GM21360 (cell line): ENCODE measurements around the gene CD1E.
A peak's percentile ranks its signal among the peaks of the same experiment; 100 is the strongest.
"Not testable (repeated sequence)": the region's sequence is repeated elsewhere in the genome, so short reads cannot be mapped to it uniquely, and the experiment has no call there.

Source experiments
- ATAC-seq: cut with Tn5 transposase; IDR thresholded peaks from one replicate; pipeline ENCODE4 v1.9.1; 2021; ENCODE audit warnings: mild to moderate bottlenecking, moderate library complexity; ENCODE audit not compliant: unreplicated experiment

Gene CD1E

DNA sequence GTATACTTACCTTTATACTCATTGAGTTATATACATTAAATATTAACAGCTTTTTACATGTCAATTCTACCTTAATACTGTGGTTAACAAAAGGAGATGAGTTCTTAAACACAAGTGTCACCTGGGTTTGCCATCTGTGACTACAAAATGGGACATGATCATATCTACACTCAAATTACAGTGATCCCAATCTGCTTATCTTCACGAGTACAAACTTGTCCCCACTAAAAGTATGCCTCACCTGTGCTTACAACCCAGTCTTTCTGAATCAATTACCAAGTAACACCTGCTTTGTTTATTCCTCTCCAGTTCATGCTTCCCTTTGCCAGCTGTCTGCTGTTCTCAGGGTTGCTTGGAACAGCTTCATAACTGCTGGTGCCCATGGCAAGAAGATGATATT is 8.8 kb downstream of the CD1E start:
- ATAC-seq, result no peak

DNA sequence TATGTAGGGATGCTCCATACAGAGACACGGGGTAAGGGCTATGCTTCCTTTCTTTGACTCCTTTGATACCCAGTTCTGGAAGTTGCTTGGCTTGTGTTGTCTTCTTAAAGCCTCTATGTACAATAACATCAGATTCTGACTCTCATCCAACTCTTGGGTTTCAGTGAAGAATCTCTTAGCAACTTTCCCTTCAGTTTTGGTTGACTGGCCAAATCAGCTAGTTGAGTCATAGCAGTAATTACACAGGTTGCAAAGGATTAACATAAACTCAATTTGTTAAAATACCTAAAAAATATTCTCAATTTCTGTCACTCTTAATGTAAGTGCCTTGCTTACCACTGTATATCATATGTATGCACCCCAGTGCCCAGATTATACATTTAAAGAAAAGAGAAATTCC is 9.2 kb downstream of the CD1E start:
- no peak for ATAC-seq

DNA sequence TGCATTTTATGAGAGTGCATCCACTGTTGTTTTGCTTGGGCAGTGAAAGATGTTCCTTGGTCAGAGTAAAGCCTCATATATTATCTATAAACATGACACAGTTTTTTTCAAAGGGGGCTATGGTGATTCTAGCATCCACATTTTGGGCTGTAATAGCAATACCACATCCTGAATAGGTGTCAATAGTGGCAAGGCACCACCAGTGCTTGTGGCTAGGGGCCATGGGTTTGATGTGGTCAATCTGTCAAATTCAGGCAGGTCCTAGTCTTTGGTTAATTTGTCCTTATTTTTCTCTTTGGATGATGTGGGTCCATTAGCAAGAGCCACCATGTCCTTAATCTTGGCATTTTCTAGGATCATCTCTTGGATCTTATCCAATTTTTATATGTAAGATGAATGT is 13.1 kb downstream of the CD1E start:
- no peak for ATAC-seq

DNA sequence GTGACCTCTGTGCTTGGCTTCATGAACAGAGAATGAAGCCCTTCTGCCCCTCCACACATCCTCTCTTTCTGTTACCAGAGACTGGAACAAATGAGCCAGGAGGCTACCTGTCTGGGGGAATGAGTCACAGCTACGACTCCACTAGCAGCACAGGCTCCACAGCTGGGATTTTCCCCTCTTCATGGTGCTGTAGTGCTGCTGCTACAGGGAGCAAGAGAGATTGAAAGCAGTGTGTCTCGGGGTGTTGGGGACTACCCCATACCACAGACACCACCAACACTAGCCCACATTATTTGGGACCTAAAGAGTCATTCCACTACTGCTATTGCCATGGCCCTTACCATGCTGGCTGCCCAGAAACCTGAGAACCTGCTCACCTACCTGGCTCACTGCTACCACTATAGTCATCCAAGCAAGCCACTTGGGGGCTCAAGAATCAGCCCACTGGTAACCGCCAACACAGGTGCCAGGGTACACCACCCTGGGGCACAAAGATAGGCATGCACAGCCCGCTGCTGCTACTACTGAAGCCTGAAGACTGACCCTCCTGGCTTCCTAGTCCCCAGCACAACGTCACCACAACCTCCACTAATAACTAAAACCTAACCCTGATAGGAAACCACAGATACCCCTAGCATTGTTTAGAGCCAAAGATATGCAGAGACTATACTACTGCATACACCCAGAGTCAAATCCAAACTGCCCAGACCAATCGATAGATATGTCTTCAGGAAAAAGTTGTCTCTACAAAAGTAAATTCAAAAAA is 17.7 kb downstream of the CD1E start:
- ATAC-seq, result peak; percentile 96

DNA sequence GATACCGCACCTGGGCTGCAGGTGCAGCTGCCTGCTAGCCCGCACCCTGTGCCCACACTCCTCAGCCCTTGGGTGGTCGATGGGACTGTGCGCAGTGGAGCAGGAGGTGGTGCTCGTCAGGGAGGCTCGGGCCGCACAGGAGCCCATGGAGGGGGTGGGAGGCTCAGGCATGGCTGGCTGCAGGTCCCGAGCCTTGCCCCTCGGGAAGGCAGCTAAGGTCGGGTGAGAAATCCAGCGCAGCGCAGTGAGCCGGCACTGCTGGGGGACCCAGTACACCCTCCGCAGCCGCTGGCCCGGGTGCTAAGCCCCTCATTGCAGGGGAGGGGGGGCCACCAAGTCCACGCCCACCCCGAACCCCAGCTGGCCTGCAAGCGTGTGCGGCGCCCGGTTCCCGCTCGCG is 20.4 kb downstream of the CD1E start:
- ATAC-seq, result not testable (repeated sequence)

DNA sequence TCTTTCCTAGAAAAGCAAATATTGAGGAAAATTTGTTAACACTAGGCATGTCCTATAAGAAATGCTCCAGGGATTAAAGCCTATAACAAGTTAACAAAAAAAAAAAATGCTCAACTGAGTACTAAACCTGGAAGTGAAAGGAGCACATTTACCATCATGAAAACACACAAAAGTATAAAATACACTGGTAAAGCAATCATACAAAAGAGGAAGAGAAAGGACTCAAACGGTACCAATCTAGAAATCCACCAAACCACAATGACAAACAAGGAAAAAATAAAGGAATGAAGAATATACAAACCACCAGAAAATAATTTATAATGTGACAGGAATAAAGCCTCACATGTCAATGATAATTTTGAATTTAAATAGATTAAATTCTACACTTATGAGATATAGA is 21.2 kb downstream of the CD1E start:
- no peak for ATAC-seq

DNA sequence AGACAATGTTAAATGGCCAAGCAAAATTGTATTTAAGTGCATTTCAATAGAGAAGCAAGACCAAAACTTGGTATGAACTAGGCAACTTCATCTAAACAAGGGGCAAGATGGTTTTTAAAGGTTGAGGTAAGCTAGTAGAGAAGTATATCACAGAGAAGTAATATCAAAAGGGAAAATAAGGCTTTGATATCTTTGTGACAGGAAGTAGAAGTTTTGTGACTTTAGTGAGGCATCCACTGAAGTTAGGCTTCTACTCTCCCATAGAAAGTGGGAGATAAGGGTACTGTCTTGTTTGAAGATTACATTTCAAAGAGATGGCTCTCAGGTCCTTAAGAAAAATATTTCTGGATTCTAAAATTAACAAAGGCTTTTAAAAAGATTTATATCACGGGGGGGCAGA is 36.6 kb downstream of the CD1E start:
- ATAC-seq, result no peak

DNA sequence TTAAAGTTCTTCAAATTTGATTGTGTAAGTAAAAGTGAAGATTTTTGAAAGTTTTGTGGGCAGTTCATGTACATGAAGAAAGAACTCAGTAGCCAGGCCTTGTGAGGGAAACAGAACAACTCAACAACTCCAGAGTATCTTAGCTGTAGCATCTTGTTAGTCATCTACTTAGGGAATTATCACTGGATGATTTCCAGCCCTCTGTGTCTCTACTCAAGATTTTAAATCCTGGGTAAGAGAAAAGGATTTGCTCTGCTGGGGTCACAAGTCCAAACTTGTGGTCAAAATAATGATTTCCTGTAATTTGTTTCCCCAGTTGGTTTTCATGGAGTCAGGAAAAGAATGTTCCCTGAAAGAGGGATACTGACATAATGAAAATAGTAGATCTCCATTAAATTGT is 37.4 kb downstream of the CD1E start:
- ATAC-seq, result no peak

DNA sequence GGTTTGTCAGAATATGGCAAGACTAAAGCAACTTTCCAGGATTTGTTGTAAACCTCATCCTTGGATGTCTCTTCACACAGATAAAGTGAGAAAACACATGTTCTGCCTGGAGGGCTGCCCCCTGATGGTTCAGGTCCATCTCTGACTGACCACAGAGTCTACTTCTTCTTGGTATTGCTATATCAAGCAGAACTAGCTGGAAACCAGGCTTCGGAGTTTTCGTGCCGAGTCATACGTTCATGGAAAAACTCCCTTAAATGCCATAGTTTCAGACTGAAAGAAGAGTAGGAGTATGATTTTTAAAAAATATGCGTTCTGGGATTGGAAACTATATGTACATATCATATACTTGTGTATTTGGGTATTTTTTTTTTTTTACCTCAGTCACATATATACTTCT is 39.8 kb downstream of the CD1E start:
- ATAC-seq, result no peak

DNA sequence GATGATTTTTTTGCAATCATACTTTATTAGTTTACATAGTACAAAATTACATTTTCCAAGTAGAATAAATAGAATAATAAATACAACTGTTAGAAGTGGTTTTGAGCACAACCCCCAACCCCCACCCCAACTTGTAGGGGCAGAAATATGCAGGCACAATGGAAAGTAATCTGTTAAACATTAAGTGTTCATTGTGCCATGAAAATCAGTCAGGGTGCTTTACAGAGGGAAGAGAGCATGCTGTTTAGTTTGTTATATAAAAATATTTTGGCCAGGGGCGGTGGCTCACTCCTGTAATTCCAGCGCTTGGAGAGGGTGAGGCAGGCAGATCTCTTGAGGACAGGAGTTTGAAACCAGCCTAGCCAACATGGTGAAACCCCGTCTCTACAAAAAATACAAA is 43.0 kb downstream of the CD1E start:
- ATAC-seq, result no peak

DNA sequence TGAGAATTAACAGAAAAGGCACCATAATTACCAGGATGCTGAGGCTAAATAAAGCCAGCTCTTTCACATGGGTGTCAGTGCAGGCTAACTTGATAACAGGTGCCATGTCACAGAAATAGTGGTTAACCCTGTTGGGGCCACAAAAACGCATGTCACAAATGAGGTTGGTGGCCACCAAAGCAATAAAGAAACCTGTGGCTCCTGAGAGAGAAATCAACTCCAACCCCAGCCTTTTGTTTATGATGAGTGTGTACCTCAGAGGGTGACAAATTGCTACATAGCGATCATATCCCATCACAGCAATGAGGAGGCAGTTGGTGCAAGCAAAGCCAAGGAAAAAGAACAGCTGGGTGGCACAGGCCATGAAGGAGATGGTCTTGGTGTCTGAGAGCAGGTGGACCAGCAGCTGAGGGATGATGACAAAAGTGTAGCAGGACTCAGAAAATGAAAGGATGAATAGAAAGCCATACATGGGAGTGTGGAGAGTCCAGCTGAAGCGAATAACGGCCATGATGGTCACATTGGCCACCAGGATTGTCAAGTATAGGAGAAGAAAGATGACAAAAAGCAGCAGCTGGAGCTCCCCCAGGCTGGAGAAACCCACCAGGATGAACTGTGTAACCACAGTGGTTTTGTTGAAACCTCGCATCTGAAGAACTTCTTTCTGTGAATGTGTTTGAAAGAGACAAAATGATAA is 45.3 kb downstream of the CD1E start, which contains the start of gene OR10T2:
TSS of gene OR10T2 (minus strand) at position 649 of the 697 bp plus-strand sequence. CDS start at position 649, 0 bp downstream.
- ATAC-seq, result no peak

DNA sequence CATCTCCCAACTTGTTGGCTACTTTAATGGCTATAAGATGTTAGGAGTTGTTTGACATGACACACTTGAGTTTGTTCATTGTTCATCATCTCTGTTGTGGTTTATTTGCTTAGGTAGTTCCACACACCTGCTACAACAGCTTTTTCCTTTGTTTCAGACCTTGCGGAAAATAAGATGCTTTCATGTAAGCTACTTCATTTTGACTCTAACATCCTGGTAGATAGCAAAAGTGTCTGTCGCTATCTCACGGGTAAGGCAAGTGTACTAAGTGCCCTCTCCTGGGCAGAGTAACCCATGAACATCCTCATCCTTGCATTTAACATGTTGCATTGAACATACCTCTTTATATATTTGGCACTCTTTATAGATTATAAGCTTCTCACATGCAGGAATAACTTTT is 47.2 kb downstream of the CD1E start:
- no peak for ATAC-seq

DNA sequence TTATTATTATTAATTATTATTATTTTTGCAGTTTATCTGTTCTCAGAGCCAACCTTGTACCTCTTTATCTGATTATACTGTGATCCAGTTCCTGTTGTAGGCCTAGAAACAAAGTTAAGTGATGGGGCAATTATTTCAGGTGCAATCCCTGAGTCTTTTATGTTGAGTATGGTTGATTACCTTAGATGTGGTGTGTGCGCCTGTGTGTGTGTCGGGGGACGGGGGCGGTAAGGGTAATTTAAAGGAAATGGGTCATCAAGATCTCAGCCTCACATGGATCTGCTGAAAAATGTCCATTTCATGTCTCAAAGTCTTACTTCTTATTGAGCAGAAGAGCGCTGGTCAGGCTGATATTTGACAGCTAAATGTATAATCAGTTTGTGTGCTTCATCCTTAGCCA is 53.4 kb downstream of the CD1E start:
- no peak for ATAC-seq
